ENCODE measurements around the gene BEST4. TPM values are rescaled to one million over a fixed set of nuclear protein-coding genes. Genes with fewer than 3 reads are reported as not detected.
"Not testable (repeated sequence)": the region's sequence is repeated elsewhere in the genome, so short reads cannot be mapped to it uniquely, and the experiment has no call there.

Gene BEST4
- total RNA-seq, 2 donors from 2014 or later, result 1.1 to 1.4 TPM

DNA sequence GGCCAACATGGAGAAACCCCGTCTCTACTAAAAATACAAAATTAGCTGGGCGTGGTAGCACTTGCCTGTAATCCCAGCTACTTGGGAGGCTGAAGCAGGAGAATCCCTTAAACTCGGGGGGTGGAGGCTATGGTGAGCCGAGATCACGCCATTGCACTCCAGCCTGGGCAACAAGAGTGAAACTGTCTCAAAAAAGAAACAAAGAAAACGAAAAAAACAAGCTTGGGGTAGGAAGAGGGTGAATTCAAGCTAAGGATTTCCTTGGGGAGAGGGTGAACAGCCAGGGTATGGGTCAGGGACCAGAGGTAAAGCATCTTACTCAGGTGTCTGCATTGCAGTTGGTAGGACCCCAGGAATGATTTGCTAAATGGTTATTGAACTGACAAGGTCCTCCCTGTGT lies 21.5 kb downstream of the BEST4 start:
- not testable (repeated sequence) for H3K27ac Mint-ChIP-seq; ATAC-seq; H3K4me3 Mint-ChIP-seq; H3K4me1 Mint-ChIP-seq; H3K36me3 Mint-ChIP-seq (ENCODE audit: low read depth); DNase-seq; H3K27me3 Mint-ChIP-seq; H3K9me3 ChIP-seq (ENCODE audit: control insufficient read depth, low read length, poor library complexity, severe bottlenecking)

- no peaks in the 10 kb centered on the region for H3K9me3 ChIP-seq (ENCODE audit: control insufficient read depth, low read length, poor library complexity, severe bottlenecking)
- Mint-ChIP-seq H3K27me3 (no peaks in the 10 kb centered on the region), H3K4me3 (no peak overlapping the region), H3K36me3 (ENCODE audit: low read depth) (no peaks in the 10 kb centered on the region), H3K4me1 (peaks cover 8% of the 10 kb centered on the region), H3K27ac (peak overlapping the region; percentile 78)
- no peak for ATAC-seq
- no peak for DNase-seq
Observed at GRCh38 chr1:44760876-44761275, 27.1 kb downstream of the BEST4 start.

DNA sequence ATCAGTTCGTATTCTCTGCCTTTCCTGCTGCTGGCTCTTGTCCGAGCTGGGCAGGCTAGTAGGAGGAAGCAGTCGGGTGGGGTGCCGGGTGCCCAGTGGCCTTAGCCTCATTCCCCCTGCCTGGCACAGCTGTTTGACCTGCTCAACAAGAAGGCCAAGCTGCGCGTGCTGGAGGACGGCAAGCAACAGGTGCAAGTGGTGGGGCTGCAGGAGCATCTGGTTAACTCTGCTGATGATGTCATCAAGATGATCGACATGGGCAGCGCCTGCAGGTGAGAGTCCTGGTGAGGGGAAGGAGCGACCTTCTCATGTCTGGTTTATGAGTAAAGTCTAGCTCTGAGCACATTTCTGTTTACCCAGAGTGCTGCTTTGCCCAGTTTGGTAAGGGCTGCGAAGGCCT lies 28.9 kb downstream of the BEST4 start:
- no peak overlapping the region for H3K27ac Mint-ChIP-seq
- ATAC-seq, result no peak
- no peaks in the 10 kb centered on the region for H3K9me3 ChIP-seq (ENCODE audit: control insufficient read depth, low read length, poor library complexity, severe bottlenecking)
- H3K4me1 Mint-ChIP-seq, result peaks cover 8% of the 10 kb centered on the region
- H3K4me3 Mint-ChIP-seq, result no peak overlapping the region
- no peaks in the 10 kb centered on the region for H3K27me3 Mint-ChIP-seq
- H3K36me3 Mint-ChIP-seq (ENCODE audit: low read depth), result no peaks in the 10 kb centered on the region
- no peak for DNase-seq

- no peak for ATAC-seq
- H3K4me3 Mint-ChIP-seq, result no peak overlapping the region
- H3K9me3 ChIP-seq (ENCODE audit: control insufficient read depth, low read length, poor library complexity, severe bottlenecking), result no peaks in the 10 kb centered on the region
- H3K27me3 Mint-ChIP-seq, result no peaks in the 10 kb centered on the region
- no peak overlapping the region for H3K27ac Mint-ChIP-seq
- H3K36me3 Mint-ChIP-seq (ENCODE audit: low read depth), result no peaks in the 10 kb centered on the region
- no peak for DNase-seq
- peaks cover 2% of the 10 kb centered on the region for H3K4me1 Mint-ChIP-seq
Observed at GRCh38 chr1:44757420-44757819, 30.6 kb downstream of the BEST4 start.

- DNase-seq (no peak), ATAC-seq (no peak)
- Mint-ChIP-seq H3K4me1 (peaks cover 2% of the 10 kb centered on the region), H3K36me3 (ENCODE audit: low read depth) (no peaks in the 10 kb centered on the region), H3K4me3 (no peak overlapping the region), H3K27me3 (no peaks in the 10 kb centered on the region), H3K27ac (no peak overlapping the region)
- no peaks in the 10 kb centered on the region for H3K9me3 ChIP-seq (ENCODE audit: control insufficient read depth, low read length, poor library complexity, severe bottlenecking)
Observed at GRCh38 chr1:44747878-44748277, 40.1 kb downstream of the BEST4 start.

GRCh38 chr1:44743211-44743610 lies 44.8 kb downstream of the BEST4 start:
- no peaks in the 10 kb centered on the region for H3K9me3 ChIP-seq (ENCODE audit: control insufficient read depth, low read length, poor library complexity, severe bottlenecking)
- ATAC-seq (no peak), DNase-seq (no peak)
- Mint-ChIP-seq H3K27ac (peak overlapping the region; percentile 61), H3K4me3 (no peak overlapping the region), H3K27me3 (no peaks in the 10 kb centered on the region), H3K36me3 (ENCODE audit: low read depth) (no peaks in the 10 kb centered on the region), H3K4me1 (peaks cover 6% of the 10 kb centered on the region)

DNA sequence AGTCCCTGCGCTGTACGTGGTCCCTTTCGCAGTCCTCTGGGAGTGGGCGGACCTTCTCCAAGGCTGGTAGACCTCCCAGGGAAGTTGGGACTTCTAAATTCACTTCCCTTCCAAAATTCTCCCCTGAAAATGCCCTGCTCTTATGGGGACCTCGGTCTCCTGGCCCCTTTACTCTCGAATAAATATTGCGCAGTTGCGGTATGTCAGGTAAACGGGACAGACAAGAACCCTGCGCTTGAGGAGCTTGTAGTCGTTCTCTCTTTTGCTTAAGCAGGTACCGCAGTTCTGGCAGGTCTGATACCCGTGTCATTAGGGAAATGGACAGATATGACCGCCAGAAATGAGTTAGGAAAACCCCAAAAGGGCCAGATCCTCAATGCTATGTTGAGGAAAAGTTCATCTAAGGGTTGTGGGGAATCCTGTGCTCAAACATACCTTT lies 47.8 kb downstream of the BEST4 start:
- no peaks in the 10 kb centered on the region for H3K9me3 ChIP-seq (ENCODE audit: control insufficient read depth, low read length, poor library complexity, severe bottlenecking)
- Mint-ChIP-seq H3K4me1 (peaks cover 6% of the 10 kb centered on the region), H3K27me3 (no peaks in the 10 kb centered on the region), H3K36me3 (ENCODE audit: low read depth) (peaks cover 4% of the 10 kb centered on the region), H3K4me3 (peak overlapping the region; percentile 87), H3K27ac (peak overlapping the region; percentile 91)
- DNase-seq (no peak), ATAC-seq (no peak)

DNA sequence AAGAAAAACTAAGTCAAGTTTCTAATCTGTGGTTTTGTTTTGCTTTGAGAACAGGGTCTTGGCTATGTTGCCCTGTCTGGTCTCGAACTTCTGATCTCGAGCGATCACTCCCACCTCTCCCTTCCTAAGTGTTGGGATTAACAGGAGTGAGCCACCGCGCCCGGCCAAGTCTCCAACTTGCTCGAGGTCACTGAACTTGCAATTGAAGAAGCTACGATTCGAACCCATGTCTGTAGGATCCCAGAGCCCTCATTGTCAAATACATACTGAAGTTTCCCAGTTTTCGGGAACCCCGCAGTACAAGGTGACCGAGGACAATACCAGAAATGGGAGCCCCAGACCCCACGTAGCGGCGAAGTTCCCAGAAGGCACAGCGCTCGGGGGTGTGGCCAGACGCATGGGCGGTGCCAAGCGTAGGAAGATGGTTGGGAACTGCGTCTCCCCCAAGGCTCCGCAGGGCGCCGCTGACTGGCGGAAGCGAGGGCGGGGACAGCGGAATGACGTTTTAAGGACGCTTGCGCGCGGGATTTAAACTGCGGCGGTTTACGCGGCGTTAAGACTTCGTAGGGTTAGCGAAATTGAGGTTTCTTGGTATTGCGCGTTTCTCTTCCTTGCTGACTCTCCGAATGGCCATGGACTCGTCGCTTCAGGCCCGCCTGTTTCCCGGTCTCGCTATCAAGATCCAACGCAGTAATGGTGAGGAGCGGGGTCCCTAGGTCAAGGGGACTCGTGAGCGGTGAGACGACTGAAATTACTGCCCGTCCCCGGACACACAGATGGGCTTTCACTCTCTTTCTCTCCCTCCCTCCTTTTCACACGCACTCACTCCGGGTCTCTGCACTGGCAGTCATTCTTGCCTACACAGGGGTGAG lies 48.4 kb downstream of the BEST4 start, which contains the start of gene KIF2C:
KIF2C (plus strand) TSS at position 531 of the 872 bp plus-strand sequence; CDS start at position 627, 96 bp downstream.
- DNase-seq (peak; percentile 92 to 94 (median 94)), ATAC-seq (peak; percentile 100)
- peaks cover 4% of the 10 kb centered on the region for H3K36me3 Mint-ChIP-seq (ENCODE audit: low read depth)
- H3K27ac Mint-ChIP-seq, result peak within 1 kb of the TSS; percentile 91
- no peaks in the 10 kb centered on the region for H3K9me3 ChIP-seq (ENCODE audit: control insufficient read depth, low read length, poor library complexity, severe bottlenecking)
- H3K4me1 Mint-ChIP-seq, result peaks cover 6% of the 10 kb centered on the region
- peak within 1 kb of the TSS; percentile 87 for H3K4me3 Mint-ChIP-seq
- H3K27me3 Mint-ChIP-seq, result no peaks in the 10 kb centered on the region

GRCh38 chr1:44738953-44739306 lies 49.0 kb downstream of the BEST4 start:
- H3K4me3 Mint-ChIP-seq, result peak overlapping the region; percentile 87
- not testable (repeated sequence) for H3K9me3 ChIP-seq (ENCODE audit: control insufficient read depth, low read length, poor library complexity, severe bottlenecking); H3K36me3 Mint-ChIP-seq (ENCODE audit: low read depth); H3K4me1 Mint-ChIP-seq; DNase-seq; H3K27me3 Mint-ChIP-seq
- peak overlapping the region; percentile 91 for H3K27ac Mint-ChIP-seq
- peak; percentile 4 for ATAC-seq

GRCh38 chr1:44735992-44736391 lies 52.0 kb downstream of the BEST4 start:
- no peak for DNase-seq
- H3K27me3 Mint-ChIP-seq, result no peaks in the 10 kb centered on the region

GRCh38 chr1:44733784-44734183 lies 54.2 kb downstream of the BEST4 start:
- DNase-seq (no peak), ATAC-seq (no peak)
- H3K9me3 ChIP-seq (ENCODE audit: control insufficient read depth, low read length, poor library complexity, severe bottlenecking), result no peaks in the 10 kb centered on the region
- Mint-ChIP-seq H3K36me3 (ENCODE audit: low read depth) (peaks cover 4% of the 10 kb centered on the region), H3K27me3 (no peaks in the 10 kb centered on the region), H3K27ac (peak overlapping the region; percentile 14), H3K4me3 (no peak overlapping the region), H3K4me1 (peaks cover 22% of the 10 kb centered on the region)

More at GRCh38 chr1:44735992-44736391, 52.0 kb downstream of the BEST4 start:
- H3K4me3 Mint-ChIP-seq, result no peak overlapping the region
- H3K27ac Mint-ChIP-seq, result peak overlapping the region; percentile 54
- peaks cover 4% of the 10 kb centered on the region for H3K36me3 Mint-ChIP-seq (ENCODE audit: low read depth)
- no peaks in the 10 kb centered on the region for H3K9me3 ChIP-seq (ENCODE audit: control insufficient read depth, low read length, poor library complexity, severe bottlenecking)
- no peak for ATAC-seq
- peaks cover 15% of the 10 kb centered on the region for H3K4me1 Mint-ChIP-seq
